OCI-LY3 (cell line): ENCODE results near the gene APBB2.

ENCODE experiments used
- EZH2phosphoT487 ChIP-seq: fragments of 200-600 bp; shearing (Covaris generic); IDR thresholded peaks from 2 replicates; pipeline ENCODE4 v1.6.1; 2018; ENCODE audit warnings: antibody characterized with exemption, mixed run types, low read depth
- TF ChIP-seq, protein P1 (sequence below): fragments of 200-600, 300-600 bp; sonication (generic); IDR thresholded peaks from 2 replicates; pipeline ENCODE4 v1.5.1; 2014; ENCODE audit warnings: antibody characterized with exemption, low read length, low read depth

DNA sequence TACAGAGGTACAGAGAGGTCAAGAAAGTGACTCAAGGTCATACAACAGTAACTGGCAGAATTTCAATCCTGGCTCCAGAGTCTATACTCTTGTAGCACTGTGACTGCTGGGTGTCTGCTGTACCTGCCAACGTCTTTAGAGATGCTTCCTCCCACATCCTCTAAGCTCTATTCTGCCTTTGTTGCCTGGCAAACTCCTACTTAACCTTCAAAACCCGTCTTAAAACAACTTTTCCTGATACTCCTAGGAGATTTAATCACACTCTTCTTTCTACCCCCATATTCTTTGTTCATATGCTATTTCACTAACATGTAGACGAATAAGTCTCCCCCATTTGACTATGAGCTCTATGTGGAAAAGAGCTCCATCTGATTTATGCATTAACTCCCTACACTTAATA lies 16.8 kb downstream of the APBB2 start:
- TF ChIP-seq, protein P1, sequence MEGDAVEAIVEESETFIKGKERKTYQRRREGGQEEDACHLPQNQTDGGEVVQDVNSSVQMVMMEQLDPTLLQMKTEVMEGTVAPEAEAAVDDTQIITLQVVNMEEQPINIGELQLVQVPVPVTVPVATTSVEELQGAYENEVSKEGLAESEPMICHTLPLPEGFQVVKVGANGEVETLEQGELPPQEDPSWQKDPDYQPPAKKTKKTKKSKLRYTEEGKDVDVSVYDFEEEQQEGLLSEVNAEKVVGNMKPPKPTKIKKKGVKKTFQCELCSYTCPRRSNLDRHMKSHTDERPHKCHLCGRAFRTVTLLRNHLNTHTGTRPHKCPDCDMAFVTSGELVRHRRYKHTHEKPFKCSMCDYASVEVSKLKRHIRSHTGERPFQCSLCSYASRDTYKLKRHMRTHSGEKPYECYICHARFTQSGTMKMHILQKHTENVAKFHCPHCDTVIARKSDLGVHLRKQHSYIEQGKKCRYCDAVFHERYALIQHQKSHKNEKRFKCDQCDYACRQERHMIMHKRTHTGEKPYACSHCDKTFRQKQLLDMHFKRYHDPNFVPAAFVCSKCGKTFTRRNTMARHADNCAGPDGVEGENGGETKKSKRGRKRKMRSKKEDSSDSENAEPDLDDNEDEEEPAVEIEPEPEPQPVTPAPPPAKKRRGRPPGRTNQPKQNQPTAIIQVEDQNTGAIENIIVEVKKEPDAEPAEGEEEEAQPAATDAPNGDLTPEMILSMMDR: no peak
- no peak for TF ChIP-seq EZH2phosphoT487
